ENCODE results near the gene DNAI2. TPM values are rescaled to one million over a fixed set of nuclear protein-coding genes. Genes with fewer than 3 reads are reported as not detected.
"Not testable (repeated sequence)": the region's sequence is repeated elsewhere in the genome, so short reads cannot be mapped to it uniquely, and the experiment has no call there.

The DNAI2 gene
- total RNA-seq, 1 donor from 2014 or later, result 0.32 TPM

GRCh38 chr17:74244548-74244947 is 29.5 kb upstream of the DNAI2 start:
- DNase-seq (ENCODE audit: low spot score), result no peak

- no peak for DNase-seq (ENCODE audit: low spot score)
These were observed 28.7 kb upstream of the DNAI2 start for GRCh38 chr17:74245145-74245831.

GRCh38 chr17:74245871-74246270 is 28.2 kb upstream of the DNAI2 start:
- no peak for DNase-seq (ENCODE audit: low spot score)

- DNase-seq (ENCODE audit: low spot score), result no peak
These were observed 24.3 kb upstream of the DNAI2 start for GRCh38 chr17:74249590-74250270.

GRCh38 chr17:74250324-74250995 is 23.6 kb upstream of the DNAI2 start:
- DNase-seq (ENCODE audit: low spot score), result no peak

- no peak for DNase-seq (ENCODE audit: low spot score)
These were observed 23.0 kb upstream of the DNAI2 start for GRCh38 chr17:74251051-74251450.

GRCh38 chr17:74251569-74251968 is 22.5 kb upstream of the DNAI2 start:
- no peak for DNase-seq (ENCODE audit: low spot score)

GRCh38 chr17:74252211-74252610 is 21.8 kb upstream of the DNAI2 start:
- DNase-seq (ENCODE audit: low spot score), result no peak

GRCh38 chr17:74253036-74253435 is 21.0 kb upstream of the DNAI2 start:
- DNase-seq (ENCODE audit: low spot score), result no peak

- no peak for DNase-seq (ENCODE audit: low spot score)
These were observed 16.7 kb upstream of the DNAI2 start for GRCh38 chr17:74257311-74257710.

GRCh38 chr17:74259667-74260524 is 14.1 kb upstream of the DNAI2 start:
- no peak for DNase-seq (ENCODE audit: low spot score)

GRCh38 chr17:74260525-74260850 is 13.5 kb upstream of the DNAI2 start:
- DNase-seq (ENCODE audit: low spot score), result no peak

- DNase-seq (ENCODE audit: low spot score), result no peak
These were observed 11.4 kb upstream of the DNAI2 start for GRCh38 chr17:74262601-74263000.

- not testable (repeated sequence) for DNase-seq (ENCODE audit: low spot score)
These were observed 7.0 kb upstream of the DNAI2 start for GRCh38 chr17:74267054-74267453.

GRCh38 chr17:74267579-74267978 is 6.5 kb upstream of the DNAI2 start:
- no peak for DNase-seq (ENCODE audit: low spot score)

- no peak for DNase-seq (ENCODE audit: low spot score)
These were observed 6.0 kb upstream of the DNAI2 start for GRCh38 chr17:74267987-74268499.

GRCh38 chr17:74268558-74268957 is 5.5 kb upstream of the DNAI2 start:
- DNase-seq (ENCODE audit: low spot score), result no peak

GRCh38 chr17:74270333-74270732 is 3.7 kb upstream of the DNAI2 start:
- DNase-seq (ENCODE audit: low spot score), result no peak

- no peak for DNase-seq (ENCODE audit: low spot score)
These were observed 2.8 kb upstream of the DNAI2 start for GRCh38 chr17:74271281-74271680.

GRCh38 chr17:74271901-74272561 is 2.0 kb upstream of the DNAI2 start:
- no peak for DNase-seq (ENCODE audit: low spot score)

GRCh38 chr17:74272731-74273201 is 1.3 kb upstream of the DNAI2 start:
- DNase-seq (ENCODE audit: low spot score), result no peak
